ENCODE data around the gene ARSJ. TPM values are rescaled to one million over a fixed set of nuclear protein-coding genes. Genes with fewer than 3 reads are reported as not detected.

The ARSJ gene
- total RNA-seq, 4 donors from 2014 or later, result 1.8 to 5.2 (median 2.8) TPM

- Histone ChIP-seq H3K27ac (peak overlapping the region in 3 of 4 donors; percentile 23 to 30 (median 24)), H3K9me3 (no peaks in the 10 kb centered on the region), H3K36me3 (no peaks in the 10 kb centered on the region), H3K27me3 (no peaks in the 10 kb centered on the region), H3K4me3 (no peak overlapping the region), H3K4me1 (peaks cover 0 to 7% (median 0%) of the 10 kb centered on the region in 4 donors)
- no peak for TF ChIP-seq CTCF (IDR thresholded peaks at IDR 0.05)
- TF ChIP-seq POLR2AphosphoS5 (IDR thresholded peaks at IDR 0.05), result peak in 1 of 3 donors; percentile 10
- in situ Hi-C loops (cut with MboI; ENCODE audit: low pct_ligation_motif_present in 1 of 4, low pct_unique_long_range_greater_than_20kb in 1 of 4, low sequenced_read_pairs in 3 of 4), result no loop called here
- DNase-seq, result peak; percentile 62
- 35 to 47% methylated on average over 5 of the region's 5 CpGs for WGBS, 2 donors (ENCODE audit: low coverage in 1 of 2)
- intact Hi-C loops (cut with DNase I; ENCODE audit: low total_unique reads), result no loop called here
Observed at GRCh38 chr4:114025176-114025777, 45.8 kb upstream of the ARSJ start.

DNA sequence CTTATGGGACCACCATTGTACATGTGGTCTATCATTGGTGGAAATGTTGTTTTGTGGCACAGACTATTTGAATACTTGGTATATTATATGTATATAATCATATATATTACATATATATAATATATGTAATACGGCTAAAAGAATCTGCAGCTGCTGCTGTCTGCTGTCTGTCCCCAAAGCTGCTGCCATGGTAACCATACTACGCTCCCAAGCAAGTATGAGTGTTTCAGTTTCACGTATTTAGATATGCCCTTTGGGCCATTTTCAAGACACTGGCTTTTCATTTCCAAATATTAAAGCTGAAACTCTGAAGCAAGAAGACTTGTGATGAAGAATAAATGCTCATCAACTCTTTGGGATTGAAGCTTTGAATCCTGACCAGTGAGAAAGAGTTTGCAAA is 42.0 kb upstream of the ARSJ start:
- Histone ChIP-seq H3K4me1 (peaks cover 0 to 10% (median 0%) of the 10 kb centered on the region in 4 donors), H3K9me3 (no peaks in the 10 kb centered on the region), H3K36me3 (no peaks in the 10 kb centered on the region), H3K4me3 (no peak overlapping the region), H3K27me3 (no peaks in the 10 kb centered on the region), H3K27ac (no peak overlapping the region)
- in situ Hi-C loops (cut with MboI; ENCODE audit: low pct_ligation_motif_present in 1 of 4, low pct_unique_long_range_greater_than_20kb in 1 of 4, low sequenced_read_pairs in 3 of 4) (no loop called here), intact Hi-C loops (cut with DNase I; ENCODE audit: low total_unique reads) (no loop called here)
- 78 to 82% methylated on average over 3 of the region's 3 CpGs for WGBS, 2 donors (ENCODE audit: low coverage in 1 of 2)
- DNase-seq, result no peak
- TF ChIP-seq POLR2AphosphoS5 (IDR thresholded peaks at IDR 0.05) (no peak), CTCF (IDR thresholded peaks at IDR 0.05) (no peak), EP300 (IDR thresholded peaks at IDR 0.05; ENCODE audit: low read depth) (no peak)

- no peaks in the 10 kb centered on the region for H3K27me3 ChIP-seq
- WGBS, 2 donors (ENCODE audit: low coverage in 1 of 2), result 38 to 60% methylated on average over 1 of the region's 1 CpG
- H3K4me1 ChIP-seq, result peaks cover 0 to 8% (median 0%) of the 10 kb centered on the region in 4 donors
- in situ Hi-C loops (cut with MboI; ENCODE audit: low pct_ligation_motif_present in 1 of 4, low pct_unique_long_range_greater_than_20kb in 1 of 4, low sequenced_read_pairs in 3 of 4), result no loop called here
- H3K9me3 ChIP-seq, result no peaks in the 10 kb centered on the region
- no peaks in the 10 kb centered on the region for H3K36me3 ChIP-seq
- peak overlapping the region in 2 of 4 donors; percentile 40 to 43 for H3K27ac ChIP-seq
- DNase-seq, result no peak
- TF ChIP-seq POLR2A (IDR thresholded peaks at IDR 0.05) (no peak), CTCF (IDR thresholded peaks at IDR 0.05) (no peak), POLR2AphosphoS5 (IDR thresholded peaks at IDR 0.05) (no peak), EP300 (IDR thresholded peaks at IDR 0.05; ENCODE audit: low read depth) (no peak)
- no peak overlapping the region for H3K4me3 ChIP-seq
- intact Hi-C loops (cut with DNase I; ENCODE audit: low total_unique reads), result no loop called here
Observed at GRCh38 chr4:114019969-114020358, 40.5 kb upstream of the ARSJ start.

DNA sequence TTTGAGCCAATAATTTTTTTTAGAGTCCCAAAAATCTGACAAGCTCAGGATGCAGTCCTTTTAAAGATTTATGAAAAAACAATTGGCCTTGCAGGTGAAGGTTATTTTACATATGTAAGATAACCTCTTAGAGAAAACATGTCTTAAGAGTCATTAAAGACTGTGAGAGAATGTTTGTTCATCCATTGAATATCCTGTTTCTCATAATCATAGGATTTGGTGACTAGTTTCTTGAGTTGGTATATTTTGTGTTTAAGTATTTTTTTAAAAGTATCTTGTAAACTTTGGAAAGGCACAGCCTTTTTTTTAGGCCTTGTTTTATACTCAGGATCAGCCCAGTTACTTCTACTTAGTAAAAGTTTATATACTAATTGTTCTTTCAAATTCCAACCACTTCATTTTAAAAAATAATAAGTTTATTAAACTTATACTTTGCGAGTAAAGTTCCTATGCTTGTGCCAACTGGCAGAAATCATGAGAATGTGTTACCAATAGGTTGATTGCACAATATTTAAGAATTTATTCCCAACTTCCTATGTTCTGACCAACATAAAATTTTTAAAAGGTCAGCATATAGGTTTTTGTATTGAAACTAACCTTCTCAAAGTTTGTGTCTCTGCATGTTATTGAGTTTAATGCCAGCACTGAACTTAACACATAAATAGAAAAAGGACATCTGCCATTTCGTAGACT is 40.0 kb upstream of the ARSJ start:
- Histone ChIP-seq H3K36me3 (no peaks in the 10 kb centered on the region), H3K4me3 (no peak overlapping the region), H3K9me3 (no peaks in the 10 kb centered on the region), H3K27ac (peak overlapping the region in 2 of 4 donors; percentile 40 to 43), H3K27me3 (no peaks in the 10 kb centered on the region), H3K4me1 (peaks cover 0 to 8% (median 0%) of the 10 kb centered on the region in 4 donors)
- DNase-seq, result no peak
- TF ChIP-seq CTCF (IDR thresholded peaks at IDR 0.05) (no peak), POLR2A (IDR thresholded peaks at IDR 0.05) (no peak), EP300 (IDR thresholded peaks at IDR 0.05; ENCODE audit: low read depth) (no peak)
- in situ Hi-C loops (cut with MboI; ENCODE audit: low pct_ligation_motif_present in 1 of 4, low pct_unique_long_range_greater_than_20kb in 1 of 4, low sequenced_read_pairs in 3 of 4), result no loop called here
- intact Hi-C loops (cut with DNase I; ENCODE audit: low total_unique reads), result no loop called here
- WGBS, 2 donors (ENCODE audit: low coverage in 1 of 2), result 26 to 31% methylated on average over 2 of the region's 2 CpGs
